ENCODE results near the gene PLEKHG1.

DNA sequence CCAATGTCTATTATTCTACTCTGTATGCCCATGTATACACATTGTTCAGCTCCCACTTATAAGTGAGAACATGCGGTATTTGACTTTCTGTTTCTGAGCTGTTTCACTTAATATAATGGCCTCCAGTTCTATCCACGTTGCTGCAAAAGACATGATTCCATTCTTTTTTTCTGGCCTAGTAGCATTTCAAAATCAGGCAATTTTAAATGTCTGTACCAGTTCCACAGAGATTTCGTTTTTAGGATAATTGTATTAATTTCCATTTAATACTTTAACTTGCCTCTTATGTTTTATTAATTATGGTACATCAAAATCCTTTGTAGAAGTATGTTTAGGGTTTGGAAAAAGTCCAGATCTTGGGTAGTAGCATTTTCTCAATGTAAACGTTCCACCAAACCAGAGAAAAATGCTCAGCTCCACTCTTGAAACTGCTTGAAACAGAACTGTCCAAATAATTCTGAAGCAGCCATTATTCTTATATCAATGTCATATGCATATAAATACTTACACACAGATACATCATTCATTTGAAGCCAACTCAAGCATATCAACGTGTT lies 42.6 kb upstream of the PLEKHG1 start:
- TF ChIP-seq CTCF (conservative IDR thresholded peaks at IDR 0.05; ENCODE audit: low read depth, low read length), result no peak
- TF ChIP-seq EZH2 (IDR thresholded peaks at IDR 0.05; ENCODE audit: low read length, unreplicated experiment), result no peak
- no peak for TF ChIP-seq EZH2phosphoT487 (IDR thresholded peaks at IDR 0.05; ENCODE audit: borderline replicate concordance, low read length)
